HG03175 (cell line): ENCODE measurements around the gene SLC5A1.
"Not testable (repeated sequence)": the region's sequence is repeated elsewhere in the genome, so short reads cannot be mapped to it uniquely, and the experiment has no call there.

Experiments
- ATAC-seq: cut with Tn5 transposase; IDR thresholded peaks from one replicate; pipeline ENCODE4 v1.9.1; 2021; ENCODE audit warnings: mild to moderate bottlenecking, moderate library complexity; ENCODE audit not compliant: unreplicated experiment

SLC5A1 gene

DNA sequence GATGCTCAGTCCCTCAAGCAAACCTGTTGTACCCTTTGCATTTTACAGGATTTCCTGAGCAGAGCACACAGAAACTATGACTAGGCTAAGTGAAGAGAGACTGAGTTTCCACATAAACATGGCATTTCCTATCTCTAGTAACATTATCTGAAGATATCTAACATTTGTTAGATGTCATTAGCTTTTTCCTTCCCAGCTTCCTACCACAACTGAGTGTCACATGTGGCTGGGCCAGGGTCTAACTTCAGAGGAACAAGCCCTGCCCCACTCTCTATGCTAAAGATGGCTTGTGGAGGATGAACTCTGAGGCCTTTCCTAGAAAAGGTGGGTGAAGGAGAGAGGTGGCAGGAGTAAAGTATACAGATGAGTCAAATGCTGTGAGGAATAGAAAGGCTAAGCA, 99.5 kb downstream of the SLC5A1 start:
- no peak for ATAC-seq

- ATAC-seq = no peak
Measured at GRCh38 chr22:32144496-32145274, 101.6 kb downstream of the SLC5A1 start.

- ATAC-seq = not testable (repeated sequence)
Measured at GRCh38 chr22:32147128-32147527, 104.1 kb downstream of the SLC5A1 start.

DNA sequence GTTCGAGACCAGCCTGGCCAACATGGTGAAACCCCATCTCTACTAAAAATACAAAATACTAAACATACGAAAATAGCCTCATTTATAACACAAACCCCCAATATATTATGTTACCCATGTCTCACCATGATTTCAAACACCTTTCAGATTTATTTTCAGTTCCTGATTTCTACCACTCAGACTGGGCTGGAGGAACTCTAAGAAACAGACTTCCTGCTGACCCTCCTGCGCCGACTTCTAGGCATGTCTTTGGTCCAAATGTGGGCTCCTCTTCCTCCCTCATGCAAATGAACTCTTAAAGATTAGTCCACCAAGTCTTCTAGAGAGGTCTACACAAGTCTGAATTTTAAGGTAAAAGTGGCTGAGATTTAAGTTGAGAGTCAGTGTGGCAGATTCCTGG, 105.3 kb downstream of the SLC5A1 start:
- ATAC-seq = not testable (repeated sequence)

DNA sequence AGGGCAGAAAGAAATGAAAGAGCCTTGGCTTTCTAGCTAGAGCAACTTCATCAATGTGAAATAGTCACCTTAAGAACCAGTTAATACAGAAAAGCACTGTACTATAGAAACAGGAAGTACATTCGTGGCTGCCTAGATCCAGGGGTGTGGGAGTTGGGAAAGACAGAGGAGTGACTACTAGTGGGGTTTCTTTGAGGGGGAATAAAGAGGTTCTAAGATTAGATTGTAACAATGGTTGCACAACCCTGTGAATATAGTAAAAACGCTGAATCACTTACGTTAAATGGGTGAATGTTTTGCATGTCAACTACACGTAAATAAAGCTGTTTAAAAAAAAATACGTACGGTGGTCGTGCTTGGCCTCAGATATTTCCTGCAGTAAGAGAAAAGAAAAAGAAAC, 107.6 kb downstream of the SLC5A1 start:
- not testable (repeated sequence) for ATAC-seq

- not testable (repeated sequence) for ATAC-seq
Measured at GRCh38 chr22:32151641-32152040, 108.6 kb downstream of the SLC5A1 start.

DNA sequence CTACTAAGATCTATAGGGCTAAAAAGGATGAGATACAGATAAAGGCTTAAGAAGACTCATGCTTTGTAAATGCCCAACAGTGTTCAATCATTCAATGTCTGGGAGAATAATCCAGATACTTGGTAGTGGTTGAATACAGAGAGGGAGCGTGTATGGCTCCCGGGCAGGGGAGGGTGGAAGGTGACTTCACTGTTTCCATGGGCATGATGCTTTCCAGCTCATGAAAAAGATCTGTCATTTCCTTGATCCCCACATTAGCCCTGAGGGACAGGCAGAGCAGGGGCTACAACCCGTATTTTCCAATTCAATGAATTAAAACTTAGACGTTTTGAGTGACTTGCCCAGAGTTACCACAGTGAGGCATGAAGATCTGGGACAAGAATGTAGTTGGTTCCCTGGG, 111.7 kb downstream of the SLC5A1 start:
- ATAC-seq = not testable (repeated sequence)

- not testable (repeated sequence) for ATAC-seq
Measured at GRCh38 chr22:32157632-32158031, 114.6 kb downstream of the SLC5A1 start.

- no peak for ATAC-seq
Measured at GRCh38 chr22:32158712-32159533, 115.9 kb downstream of the SLC5A1 start, which contains the start of gene C22orf42. C22orf42 (minus strand) TSS chr22:32159303; CDS start chr22:32159215, 88 bp downstream.

- ATAC-seq = not testable (repeated sequence)
Measured at GRCh38 chr22:32160411-32160810, 117.3 kb downstream of the SLC5A1 start.
